GM18861 (cell line): Measurements from ENCODE around the gene PDE1C.

Experiments used
- ATAC-seq: cut with Tn5 transposase; IDR thresholded peaks from one replicate; pipeline ENCODE4 v1.9.1; 2021; ENCODE audit not compliant: unreplicated experiment

Gene PDE1C

DNA sequence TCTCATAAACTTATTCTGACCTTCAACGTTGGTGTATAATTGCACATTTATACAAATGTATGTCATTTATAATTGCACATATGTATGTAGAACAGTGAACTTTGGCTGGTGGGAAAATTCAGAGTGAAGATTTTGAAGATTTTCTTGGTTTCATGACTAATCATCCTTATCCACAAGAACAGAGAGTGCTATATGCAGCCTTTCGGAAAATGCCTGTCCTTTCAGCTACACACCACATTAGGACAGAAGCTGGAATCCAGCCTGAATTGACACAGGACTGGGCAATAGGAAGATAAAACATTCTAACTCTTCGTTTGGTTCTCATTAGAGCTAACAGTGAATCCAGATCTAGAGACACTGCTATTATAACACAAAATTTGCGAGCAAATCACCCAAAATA, 166.2 kb downstream of the PDE1C start:
- ATAC-seq: no peak

- ATAC-seq: no peak
Measured at GRCh38 chr7:31899356-31899927, 170.8 kb downstream of the PDE1C start.

- ATAC-seq: no peak
Measured at GRCh38 chr7:31896925-31897324, 173.3 kb downstream of the PDE1C start.

GRCh38 chr7:31894308-31894707, 175.9 kb downstream of the PDE1C start:
- ATAC-seq: no peak

GRCh38 chr7:31893365-31893764, 176.8 kb downstream of the PDE1C start:
- no peak for ATAC-seq

- peak; percentile 91 for ATAC-seq
Measured at GRCh38 chr7:31892099-31892829, 177.9 kb downstream of the PDE1C start.

DNA sequence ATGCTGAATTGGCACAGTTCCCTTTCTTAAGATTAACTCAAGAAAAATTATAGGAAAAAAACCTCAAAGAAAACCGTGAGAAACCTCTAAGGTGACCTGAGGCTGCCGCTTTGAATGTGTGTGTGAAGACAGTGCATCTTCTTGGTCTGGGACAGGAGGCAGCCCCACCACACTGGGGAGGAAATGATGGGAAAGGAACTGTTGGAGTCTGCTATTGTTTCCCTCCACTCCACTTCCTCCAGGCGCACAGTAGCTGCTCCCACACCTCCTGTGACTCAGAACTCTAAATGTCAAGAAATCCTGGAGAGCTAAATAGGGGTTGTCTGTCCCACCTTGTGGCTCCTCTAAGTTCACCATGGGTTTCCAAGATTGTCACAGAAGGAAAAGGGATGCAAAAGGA, 179.4 kb downstream of the PDE1C start:
- ATAC-seq: no peak

- no peak for ATAC-seq
Measured at GRCh38 chr7:31890198-31890597, 180.0 kb downstream of the PDE1C start.

DNA sequence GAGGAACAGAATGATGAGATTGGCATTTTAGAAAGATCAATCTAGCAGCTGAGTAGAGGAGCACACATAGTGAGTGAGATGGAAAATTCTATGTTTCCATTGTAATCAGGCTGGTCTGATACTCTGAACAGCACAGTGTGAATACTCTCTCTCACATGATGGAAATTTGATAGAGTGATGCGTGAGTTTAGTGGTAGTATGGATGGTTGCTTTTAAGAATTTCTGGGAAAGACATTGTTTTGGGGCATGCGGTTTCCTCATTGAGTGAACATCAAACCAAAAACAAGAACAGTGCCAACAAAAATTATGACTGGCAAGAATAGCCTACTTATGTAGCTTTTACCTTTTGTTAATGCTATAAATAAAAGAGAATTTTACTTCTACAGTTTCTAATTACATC, 183.2 kb downstream of the PDE1C start:
- no peak for ATAC-seq

DNA sequence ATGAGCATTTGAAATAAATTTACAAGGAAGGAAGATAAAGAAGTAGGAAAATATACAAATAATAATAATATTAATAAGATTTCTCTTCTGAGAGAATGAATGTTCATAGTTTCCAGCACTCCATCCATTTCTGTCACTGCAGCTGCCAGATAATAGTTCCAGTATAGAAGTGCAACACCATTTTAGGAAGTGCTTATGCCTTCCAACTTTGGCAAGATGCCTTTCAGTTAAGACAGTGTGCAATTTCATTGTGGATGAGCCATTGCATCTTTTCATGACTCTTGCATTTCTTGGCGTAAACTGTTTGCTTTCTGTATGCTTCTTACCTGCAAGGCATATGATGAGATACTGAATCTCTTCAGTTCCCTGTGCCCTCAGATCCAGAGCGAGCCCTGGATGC, 185.0 kb downstream of the PDE1C start:
- ATAC-seq: no peak

DNA sequence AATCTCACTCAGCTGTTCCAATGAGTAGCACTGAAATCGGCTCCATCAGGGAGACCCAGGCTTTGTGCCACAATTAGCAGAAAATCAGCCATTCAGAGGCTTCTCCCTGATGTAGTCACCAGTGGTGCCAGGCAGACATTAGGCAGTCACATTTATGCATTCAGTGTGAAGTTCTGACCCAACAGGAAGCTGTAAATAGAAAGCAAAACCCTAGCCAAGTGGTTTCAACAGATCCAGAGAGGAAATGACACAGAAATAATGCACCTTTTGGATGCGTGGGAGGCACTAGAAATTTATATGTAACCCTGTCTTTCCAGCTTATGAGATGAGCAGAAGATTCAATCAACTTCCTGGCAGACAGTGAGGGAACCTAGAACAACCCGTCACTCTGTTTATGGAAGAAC, 186.4 kb downstream of the PDE1C start:
- peak; percentile 89 for ATAC-seq

DNA sequence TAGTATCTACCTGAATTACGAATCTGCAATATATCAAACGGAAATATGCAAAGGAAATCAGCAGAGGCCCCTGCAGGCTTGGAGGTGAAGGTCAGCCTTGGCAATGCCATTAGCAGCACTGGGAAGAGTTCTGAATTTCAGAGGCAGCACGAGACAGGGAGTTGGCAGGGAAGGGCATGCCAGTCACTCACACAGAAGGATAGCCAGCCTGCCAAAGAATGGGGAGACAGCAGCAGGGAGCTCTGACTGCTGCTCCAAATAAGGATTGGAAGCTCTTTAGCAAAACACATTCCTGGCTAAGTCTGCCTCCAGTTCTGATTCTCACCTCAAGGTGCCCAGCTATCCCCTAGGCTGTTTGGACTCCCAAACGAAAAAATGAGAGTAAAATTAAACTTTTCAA, 188.0 kb downstream of the PDE1C start:
- no peak for ATAC-seq

DNA sequence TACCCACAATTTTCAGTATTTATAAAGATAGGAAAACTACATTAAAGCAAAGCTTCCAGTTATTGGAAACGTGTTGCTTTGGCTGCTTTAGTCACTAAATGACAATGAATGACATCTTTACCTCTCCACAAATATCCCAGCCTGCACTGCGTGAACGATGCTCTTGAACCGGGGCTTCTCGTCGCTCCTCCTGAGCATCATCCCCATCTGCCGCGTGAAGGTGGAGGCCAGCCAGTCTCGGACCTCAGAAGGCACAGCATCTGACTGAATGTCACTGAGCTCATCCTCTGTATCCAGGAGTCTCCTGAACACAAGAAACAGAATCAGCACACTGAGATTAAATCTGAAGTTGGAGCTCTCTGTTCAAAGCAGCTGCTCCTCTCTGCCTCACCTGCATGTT, 191.3 kb downstream of the PDE1C start:
- ATAC-seq: no peak

- no peak for ATAC-seq
Measured at GRCh38 chr7:31875424-31875823, 194.8 kb downstream of the PDE1C start.

DNA sequence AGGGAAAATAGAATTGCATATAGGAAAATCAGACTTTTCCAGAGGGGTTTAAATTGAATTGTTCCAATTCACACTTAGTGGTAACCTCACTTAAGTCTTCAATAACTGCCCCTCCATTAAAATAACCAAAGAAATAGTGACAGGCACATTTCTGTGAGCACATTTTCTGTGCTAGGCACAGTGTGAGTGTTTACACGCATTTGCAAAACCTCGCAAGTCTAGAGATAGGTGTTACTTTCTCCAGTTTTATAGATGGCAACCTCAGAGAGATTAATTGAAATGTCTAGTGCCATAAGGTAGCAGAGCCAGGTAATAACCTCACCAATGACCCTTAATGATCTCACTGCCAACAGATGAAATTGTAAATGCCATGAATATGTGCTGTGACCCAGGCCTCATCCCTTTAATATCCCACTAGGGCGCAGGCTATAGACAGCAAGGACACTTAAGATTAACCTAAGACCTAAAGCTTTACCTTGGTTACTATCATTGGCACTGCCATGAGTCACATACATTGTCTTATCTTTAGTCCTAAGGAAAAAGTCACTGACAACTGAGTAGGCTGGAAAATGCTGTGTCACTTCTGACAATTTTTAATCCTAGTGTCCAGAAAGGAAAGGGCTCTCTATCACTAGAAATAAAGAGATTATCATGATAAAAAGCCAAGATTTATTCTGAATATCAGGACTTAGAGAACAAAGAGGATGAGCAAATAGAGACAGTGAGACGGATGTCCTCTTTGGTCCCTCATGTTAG, 195.4 kb downstream of the PDE1C start:
- ATAC-seq: no peak

- ATAC-seq: peak; percentile 93
Measured at GRCh38 chr7:31873816-31874597, 196.2 kb downstream of the PDE1C start.

DNA sequence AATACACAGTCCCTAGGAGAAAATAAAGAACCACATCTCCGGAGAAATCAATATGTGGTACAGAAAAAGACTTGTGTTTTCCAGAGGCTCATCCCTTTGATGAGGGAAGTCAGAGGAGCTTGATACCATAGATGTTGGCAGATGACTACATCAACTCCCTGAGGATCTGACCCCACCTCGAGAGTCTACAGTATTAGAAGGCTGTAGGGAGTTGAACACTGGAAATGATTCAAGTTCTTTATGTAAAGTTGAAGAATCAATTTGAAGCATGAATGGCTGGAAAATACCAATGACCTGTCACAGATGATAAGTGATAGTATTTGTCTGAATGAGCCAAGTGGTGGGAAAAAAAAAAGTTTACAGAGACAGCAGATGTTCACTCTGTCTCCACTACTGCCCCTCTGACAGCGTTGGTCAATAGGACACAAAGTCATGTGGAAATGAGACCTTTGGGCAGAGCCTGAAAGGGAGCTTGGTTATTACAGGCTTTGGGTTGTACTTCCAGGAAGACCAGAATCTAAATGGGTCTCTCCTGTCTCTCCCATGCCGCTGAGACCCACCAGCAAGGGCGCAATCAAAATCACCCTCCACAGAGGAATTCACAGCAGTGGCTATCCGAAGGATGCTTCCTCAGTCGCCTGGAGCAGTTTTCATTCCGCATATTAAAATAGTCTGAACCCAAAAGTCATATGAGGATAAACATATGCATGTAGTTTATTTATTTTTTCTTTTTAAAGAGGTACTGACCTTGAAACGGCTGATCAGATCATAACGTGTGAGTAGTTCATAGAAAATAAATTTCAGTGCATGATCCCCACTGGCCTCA, 197.4 kb downstream of the PDE1C start:
- ATAC-seq: no peak

GRCh38 chr7:31864646-31865045, 205.6 kb downstream of the PDE1C start:
- ATAC-seq: no peak

DNA sequence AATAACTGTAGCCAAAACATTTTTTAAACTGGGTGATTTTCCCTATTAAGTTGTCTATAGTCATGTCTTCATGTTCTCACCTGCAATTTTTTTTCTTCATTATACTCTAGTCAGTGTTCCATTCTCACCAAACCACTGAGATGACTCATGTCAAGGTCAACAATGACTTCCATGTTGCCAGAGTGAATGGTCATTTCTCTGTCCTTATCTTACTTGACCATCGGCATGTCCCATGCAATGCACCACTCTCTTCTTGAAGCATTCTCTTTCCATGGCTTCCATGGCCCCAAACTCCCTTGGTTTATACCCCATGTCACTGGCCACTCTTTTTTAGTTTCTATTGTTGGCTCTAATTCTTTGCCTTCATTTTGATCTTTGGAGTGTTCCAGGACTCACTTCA, 209.3 kb downstream of the PDE1C start:
- no peak for ATAC-seq

DNA sequence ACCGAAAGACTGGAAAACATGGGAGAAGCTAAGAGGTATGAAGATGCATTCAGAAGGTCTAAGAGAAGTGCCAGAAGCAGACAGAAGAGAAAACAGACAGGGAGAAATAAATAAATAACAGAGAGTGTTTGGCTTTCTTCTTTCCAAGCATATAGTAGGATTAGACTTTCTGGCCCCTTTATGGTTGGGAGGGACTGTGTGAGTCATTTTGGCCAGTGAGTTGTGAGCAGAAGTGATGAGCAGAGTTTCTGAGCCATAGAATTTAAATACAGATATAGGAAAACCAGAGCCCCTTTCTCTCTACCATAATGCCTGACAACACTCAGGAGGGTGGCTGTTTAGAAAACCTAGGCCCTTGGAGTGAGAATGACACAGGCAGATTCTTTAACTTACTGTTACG, 212.2 kb downstream of the PDE1C start:
- no peak for ATAC-seq

DNA sequence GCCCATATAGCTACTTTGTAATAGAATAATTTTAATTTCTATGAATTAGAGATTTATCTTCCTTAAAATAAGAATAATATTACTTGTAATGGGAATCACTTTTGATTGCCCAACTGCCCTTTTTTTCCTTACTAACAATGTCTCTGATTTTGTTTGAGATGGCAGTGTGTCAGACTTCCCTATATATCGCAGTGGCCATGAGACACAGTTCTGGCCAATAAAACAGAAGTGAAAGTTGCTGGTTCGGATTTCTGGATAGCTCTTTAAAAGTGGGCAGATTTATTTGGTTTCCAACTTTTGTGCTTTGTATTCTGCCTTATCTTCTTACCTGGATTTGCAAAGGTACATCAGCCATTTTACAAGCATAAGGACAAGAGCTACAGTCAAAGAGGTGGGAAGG, 213.0 kb downstream of the PDE1C start:
- no peak for ATAC-seq
